Measurements from ENCODE around the gene RNU6-9.

The RNU6-9 gene

DNA sequence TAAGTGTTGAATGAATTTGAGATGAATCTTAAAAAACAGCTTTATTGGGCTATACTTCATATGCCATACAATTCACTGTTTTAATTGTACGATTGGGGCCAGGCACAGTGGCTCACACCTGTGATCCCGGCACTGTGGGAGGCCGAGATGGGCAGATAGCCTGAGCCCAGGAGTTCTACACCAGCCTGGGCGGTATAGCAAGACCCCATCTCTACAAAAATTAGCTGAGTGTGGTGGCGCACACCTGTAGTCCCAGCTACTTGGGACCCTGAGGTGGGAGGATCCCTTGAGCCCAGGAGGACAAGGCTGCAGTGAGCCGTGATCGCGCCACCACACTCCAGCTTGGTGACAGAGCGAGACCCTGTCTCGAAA lies 42.9 kb downstream of the RNU6-9 start:
- CTCF ChIA-PET, result interaction anchor here (0.8 to 7.8 kb wide), 9 partner anchors 11 to 73 kb away, joined by 3 to 35 read pairs (median 4); partner anchors contain the start of gene WDR18
- WGBS (ENCODE audit: insufficient coverage), result 98% methylated on average over 7 of the region's 10 CpGs

DNA sequence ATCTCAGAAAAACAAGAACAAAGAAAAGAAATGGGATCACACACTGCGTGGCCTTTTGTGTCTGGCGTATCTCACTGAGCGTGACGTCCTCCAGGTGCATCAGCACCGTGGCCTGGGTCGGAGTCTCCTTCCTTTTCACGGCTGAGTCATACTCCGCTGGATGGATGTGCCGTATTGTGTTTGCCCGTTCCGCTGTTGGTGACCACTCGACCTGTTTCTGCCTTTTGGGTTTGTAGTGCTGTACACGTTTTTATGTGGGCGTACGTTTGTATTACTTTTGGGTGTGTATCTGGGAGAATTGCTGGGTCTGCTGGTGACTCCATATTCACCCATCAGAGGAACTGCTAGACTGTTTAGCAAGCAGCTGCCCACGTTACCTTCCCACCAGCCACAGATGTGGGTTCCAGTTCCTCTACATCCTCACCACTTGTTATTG lies 44.0 kb downstream of the RNU6-9 start:
- Histone ChIP-seq H3K36me3 (ENCODE audit: control insufficient read depth in 4 of 4, insufficient read depth in 4 of 4, low read length in 3 of 4) (peaks cover 0 to 47% (median 5%) of the 10 kb centered on the region in 4 experiments), H3K4me1 (ENCODE audit: control extremely low read depth in 1 of 4, control insufficient read depth in 4 of 4, insufficient read depth in 4 of 4, low read length in 3 of 4) (peaks cover 0 to 66% (median 62%) of the 10 kb centered on the region in 4 experiments), H3K27me3 (replicated peaks in 2 of 5; ENCODE audit: control insufficient read depth in 4 of 5, insufficient read depth in 5 of 5, low read length in 4 of 5) (no peaks in the 10 kb centered on the region), H3K4me3 (ENCODE audit: control insufficient read depth in 1 of 7, extremely low read depth in 1 of 7, insufficient read depth in 4 of 7, low read depth in 2 of 7, low read length in 6 of 7) (no peak overlapping the region), H3K27ac (ENCODE audit: insufficient read depth in 1 of 2, low read depth in 1 of 2, low read length in 2 of 2, poor library complexity in 1 of 2, severe bottlenecking in 2 of 2) (no peak overlapping the region), H3K9me3 (ENCODE audit: control extremely low read depth in 1 of 5, control insufficient read depth in 4 of 5, insufficient read depth in 2 of 5, low read depth in 1 of 5, low read length in 4 of 5) (no peaks in the 10 kb centered on the region)
- DNase-seq, result no peak
- POLR2A ChIA-PET, result no interaction called here
- 95% methylated on average over 10 of the region's 16 CpGs for WGBS (ENCODE audit: insufficient coverage)
- CTCF ChIA-PET, result interaction anchor here (0.9 to 7.8 kb wide), 2 partner anchors 14 to 168 kb away, joined by 3 to 35 read pairs; no protein-coding TSS in a partner anchor

More for the DNA sequence above, 42.9 kb downstream of the RNU6-9 start:
- POLR2A ChIA-PET, result no interaction called here
- Histone ChIP-seq H3K4me1 (ENCODE audit: control extremely low read depth in 1 of 4, control insufficient read depth in 4 of 4, insufficient read depth in 4 of 4, low read length in 3 of 4) (peaks cover 0 to 64% (median 60%) of the 10 kb centered on the region in 4 experiments), H3K27me3 (replicated peaks in 2 of 5; ENCODE audit: control insufficient read depth in 4 of 5, insufficient read depth in 5 of 5, low read length in 4 of 5) (no peaks in the 10 kb centered on the region), H3K27ac (ENCODE audit: insufficient read depth in 1 of 2, low read depth in 1 of 2, low read length in 2 of 2, poor library complexity in 1 of 2, severe bottlenecking in 2 of 2) (no peak overlapping the region), H3K9me3 (ENCODE audit: control extremely low read depth in 1 of 5, control insufficient read depth in 4 of 5, insufficient read depth in 2 of 5, low read depth in 1 of 5, low read length in 4 of 5) (no peaks in the 10 kb centered on the region), H3K36me3 (ENCODE audit: control insufficient read depth in 4 of 4, insufficient read depth in 4 of 4, low read length in 3 of 4) (peaks cover 0 to 40% (median 5%) of the 10 kb centered on the region in 4 experiments), H3K4me3 (ENCODE audit: control insufficient read depth in 1 of 7, extremely low read depth in 1 of 7, insufficient read depth in 4 of 7, low read depth in 2 of 7, low read length in 6 of 7) (no peak overlapping the region)
- no peak for DNase-seq

DNA sequence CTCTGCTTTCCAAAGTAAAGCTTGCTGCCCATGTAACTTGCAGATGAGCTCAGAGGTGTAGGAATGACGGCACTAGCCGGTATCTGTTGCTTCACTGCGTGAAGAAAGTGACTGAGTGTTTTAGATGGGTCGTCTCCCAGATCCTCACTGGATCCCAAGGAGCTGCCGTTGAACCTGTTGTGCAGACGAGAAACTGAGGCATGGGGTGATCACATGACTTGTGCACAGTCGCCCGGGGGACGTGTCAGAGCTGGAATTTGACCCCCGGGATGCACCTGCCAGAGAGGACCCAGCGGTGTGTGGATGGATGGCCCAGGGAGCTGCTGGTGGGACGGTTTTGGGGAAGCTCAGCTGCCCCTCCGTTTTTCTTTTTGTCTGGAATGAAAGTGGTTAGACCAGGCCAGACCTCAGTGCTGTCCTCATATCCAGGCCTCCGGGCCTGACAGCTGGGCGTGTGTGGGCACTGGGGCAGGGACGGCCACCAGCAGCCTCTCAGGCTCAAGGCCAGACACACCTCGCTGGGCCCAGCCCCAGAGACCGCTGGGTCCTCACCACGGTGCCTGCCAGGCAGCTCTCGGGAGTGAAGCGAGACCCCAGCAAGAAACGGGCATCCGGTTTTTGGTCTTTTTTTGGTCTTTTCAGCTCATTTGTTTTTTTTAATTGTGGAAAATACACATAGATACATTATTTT lies 45.1 kb downstream of the RNU6-9 start:
- DNase-seq, result no peak
- H3K27me3 ChIP-seq (replicated peaks in 2 of 5; ENCODE audit: control insufficient read depth in 4 of 5, insufficient read depth in 5 of 5, low read length in 4 of 5), result no peaks in the 10 kb centered on the region
- CTCF ChIA-PET, result interaction anchor here (0.7 to 7.8 kb wide), 7 partner anchors 9 to 169 kb away, joined by 3 to 35 read pairs (median 4); no protein-coding TSS in a partner anchor
- no peak overlapping the region for H3K27ac ChIP-seq (ENCODE audit: insufficient read depth in 1 of 2, low read depth in 1 of 2, low read length in 2 of 2, poor library complexity in 1 of 2, severe bottlenecking in 2 of 2)
- no peak overlapping the region for H3K4me3 ChIP-seq (ENCODE audit: control insufficient read depth in 1 of 7, extremely low read depth in 1 of 7, insufficient read depth in 4 of 7, low read depth in 2 of 7, low read length in 6 of 7)
- POLR2A ChIA-PET, result no interaction called here
- WGBS (ENCODE audit: insufficient coverage), result 94% methylated on average over 21 of the region's 23 CpGs
- H3K4me1 ChIP-seq (ENCODE audit: control extremely low read depth in 1 of 4, control insufficient read depth in 4 of 4, insufficient read depth in 4 of 4, low read length in 3 of 4), result peaks cover 0 to 62% (median 54%) of the 10 kb centered on the region in 4 experiments
- no peaks in the 10 kb centered on the region for H3K9me3 ChIP-seq (ENCODE audit: control extremely low read depth in 1 of 5, control insufficient read depth in 4 of 5, insufficient read depth in 2 of 5, low read depth in 1 of 5, low read length in 4 of 5)
- H3K36me3 ChIP-seq (ENCODE audit: control insufficient read depth in 4 of 4, insufficient read depth in 4 of 4, low read length in 3 of 4), result peaks cover 0 to 52% (median 5%) of the 10 kb centered on the region in 4 experiments

DNA sequence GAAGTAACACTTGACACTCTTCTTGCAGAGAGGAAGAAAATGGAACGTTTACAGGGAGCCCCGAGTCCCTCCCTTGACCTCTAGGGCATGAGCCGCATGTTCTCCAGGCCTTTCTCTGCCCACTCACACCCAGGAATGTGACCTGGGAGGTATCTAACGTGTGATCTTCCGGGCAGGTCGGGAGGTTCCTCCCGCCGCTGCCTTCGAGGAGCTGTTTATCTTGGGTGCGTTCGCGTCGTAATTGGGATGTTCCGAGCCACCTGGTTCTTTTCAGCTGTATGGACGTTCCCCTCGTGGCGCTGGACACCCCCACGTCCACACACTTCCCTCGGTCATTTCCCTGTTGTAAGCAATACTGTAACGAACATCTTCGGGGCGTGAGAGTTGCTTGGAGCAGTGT lies 46.2 kb downstream of the RNU6-9 start:
- Histone ChIP-seq H3K27ac (ENCODE audit: insufficient read depth in 1 of 2, low read depth in 1 of 2, low read length in 2 of 2, poor library complexity in 1 of 2, severe bottlenecking in 2 of 2) (no peak overlapping the region), H3K4me1 (ENCODE audit: control extremely low read depth in 1 of 4, control insufficient read depth in 4 of 4, insufficient read depth in 4 of 4, low read length in 3 of 4) (peaks cover 0 to 51% (median 46%) of the 10 kb centered on the region in 4 experiments), H3K9me3 (ENCODE audit: control extremely low read depth in 1 of 5, control insufficient read depth in 4 of 5, insufficient read depth in 2 of 5, low read depth in 1 of 5, low read length in 4 of 5) (no peaks in the 10 kb centered on the region), H3K36me3 (ENCODE audit: control insufficient read depth in 4 of 4, insufficient read depth in 4 of 4, low read length in 3 of 4) (peaks cover 0 to 56% (median 8%) of the 10 kb centered on the region in 4 experiments), H3K4me3 (ENCODE audit: control insufficient read depth in 1 of 7, extremely low read depth in 1 of 7, insufficient read depth in 4 of 7, low read depth in 2 of 7, low read length in 6 of 7) (no peak overlapping the region), H3K27me3 (replicated peaks in 2 of 5; ENCODE audit: control insufficient read depth in 4 of 5, insufficient read depth in 5 of 5, low read length in 4 of 5) (no peaks in the 10 kb centered on the region)
- ChIA-PET CTCF (interaction anchor here (1.1 to 7.8 kb wide), 3 partner anchors 9 to 16 kb away, joined by 3 to 35 read pairs (median 4); no protein-coding TSS in a partner anchor), POLR2A (interaction anchor here (0.7 kb wide), 1 partner anchor 17 kb away, joined by 3 read pairs; no protein-coding TSS in a partner anchor)
- no peak for DNase-seq
- 96% methylated on average over 20 of the region's 22 CpGs for WGBS (ENCODE audit: insufficient coverage)

DNA sequence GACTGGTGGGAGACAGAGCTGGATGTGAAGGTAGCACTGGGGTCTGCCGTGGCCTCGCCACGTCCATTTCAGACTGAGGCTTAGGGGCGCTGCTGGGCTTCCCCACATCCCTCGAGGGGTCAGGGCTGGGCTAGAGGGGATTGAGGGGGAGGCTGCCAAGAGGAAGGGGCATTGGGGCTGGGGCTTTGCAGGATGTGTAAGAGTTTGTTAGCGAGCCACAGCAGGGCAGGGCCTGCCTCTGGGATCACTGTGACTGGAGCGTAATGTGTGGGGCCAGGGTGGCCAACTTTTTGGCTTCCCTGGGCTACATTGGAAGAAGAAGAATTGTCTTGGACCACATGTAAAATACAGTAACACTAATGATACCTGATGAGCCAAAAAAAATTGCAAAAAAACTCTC lies 46.6 kb downstream of the RNU6-9 start:
- H3K27ac ChIP-seq (ENCODE audit: insufficient read depth in 1 of 2, low read depth in 1 of 2, low read length in 2 of 2, poor library complexity in 1 of 2, severe bottlenecking in 2 of 2), result peak overlapping the region in 1 of 2 experiments; percentile 76
- no peak for DNase-seq
- POLR2A ChIA-PET, result no interaction called here
- 100% methylated on average over 7 of the region's 7 CpGs for WGBS (ENCODE audit: insufficient coverage)
- peaks cover 0 to 56% (median 8%) of the 10 kb centered on the region in 4 experiments for H3K36me3 ChIP-seq (ENCODE audit: control insufficient read depth in 4 of 4, insufficient read depth in 4 of 4, low read length in 3 of 4)
- no peaks in the 10 kb centered on the region for H3K27me3 ChIP-seq (replicated peaks in 2 of 5; ENCODE audit: control insufficient read depth in 4 of 5, insufficient read depth in 5 of 5, low read length in 4 of 5)
- CTCF ChIA-PET, result interaction anchor here (1.1 to 7.8 kb wide), 4 partner anchors 11 to 44 kb away, joined by 3 to 35 read pairs (median 4); partner anchors contain the start of gene WDR18
- no peak overlapping the region for H3K4me3 ChIP-seq (ENCODE audit: control insufficient read depth in 1 of 7, extremely low read depth in 1 of 7, insufficient read depth in 4 of 7, low read depth in 2 of 7, low read length in 6 of 7)
- H3K4me1 ChIP-seq (ENCODE audit: control extremely low read depth in 1 of 4, control insufficient read depth in 4 of 4, insufficient read depth in 4 of 4, low read length in 3 of 4), result peaks cover 0 to 49% (median 45%) of the 10 kb centered on the region in 4 experiments
- no peaks in the 10 kb centered on the region for H3K9me3 ChIP-seq (ENCODE audit: control extremely low read depth in 1 of 5, control insufficient read depth in 4 of 5, insufficient read depth in 2 of 5, low read depth in 1 of 5, low read length in 4 of 5)

DNA sequence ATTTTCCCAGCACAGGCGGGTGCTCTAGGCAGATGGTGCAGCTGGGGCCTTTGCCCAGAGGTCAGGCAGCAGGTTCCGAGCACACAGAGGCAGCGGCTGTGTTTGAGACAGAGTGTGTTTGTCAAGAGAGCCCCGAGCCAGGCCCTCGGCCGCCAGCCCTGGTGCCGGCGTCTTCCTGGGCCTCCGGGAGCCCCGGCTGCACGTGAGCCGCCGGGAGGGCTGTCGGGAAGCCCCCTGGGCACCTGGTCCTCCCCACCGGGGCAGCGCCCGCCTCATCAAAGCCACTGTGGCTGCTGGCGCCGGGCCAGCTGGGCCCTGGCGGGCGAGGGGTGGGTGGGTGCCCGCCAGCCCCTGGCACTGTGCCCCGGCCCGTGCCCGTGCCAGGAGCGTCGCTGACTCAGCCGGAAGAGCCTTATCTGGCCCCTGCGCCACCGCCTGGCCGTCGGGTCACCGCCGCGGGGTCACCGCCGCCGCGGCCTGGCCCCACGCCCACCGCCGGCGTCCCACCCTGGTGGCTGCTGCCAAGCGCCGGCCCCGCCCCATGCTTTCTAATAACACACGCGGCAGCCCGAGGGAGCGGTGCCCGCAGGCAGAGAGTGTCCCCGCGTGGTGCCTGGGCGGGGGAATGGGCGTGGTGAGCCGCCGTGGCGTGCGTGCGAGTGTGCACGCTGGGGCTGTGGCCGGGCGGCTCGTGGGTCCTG lies 47.5 kb downstream of the RNU6-9 start:
- no peaks in the 10 kb centered on the region for H3K9me3 ChIP-seq (ENCODE audit: control extremely low read depth in 1 of 5, control insufficient read depth in 4 of 5, insufficient read depth in 2 of 5, low read depth in 1 of 5, low read length in 4 of 5)
- peaks cover 0 to 49% (median 45%) of the 10 kb centered on the region in 4 experiments for H3K4me1 ChIP-seq (ENCODE audit: control extremely low read depth in 1 of 4, control insufficient read depth in 4 of 4, insufficient read depth in 4 of 4, low read length in 3 of 4)
- peak overlapping the region; percentile 46 to 76 for H3K27ac ChIP-seq (ENCODE audit: insufficient read depth in 1 of 2, low read depth in 1 of 2, low read length in 2 of 2, poor library complexity in 1 of 2, severe bottlenecking in 2 of 2)
- H3K4me3 ChIP-seq (ENCODE audit: control insufficient read depth in 1 of 7, extremely low read depth in 1 of 7, insufficient read depth in 4 of 7, low read depth in 2 of 7, low read length in 6 of 7), result peak overlapping the region in 4 of 7 experiments; percentile 38 to 67 (median 58)
- CTCF ChIA-PET, result interaction anchor here (1.0 to 7.8 kb wide), 4 partner anchors 17 to 43 kb away, joined by 3 to 35 read pairs (median 4); partner anchors contain the start of gene WDR18
- H3K27me3 ChIP-seq (replicated peaks in 2 of 5; ENCODE audit: control insufficient read depth in 4 of 5, insufficient read depth in 5 of 5, low read length in 4 of 5), result no peaks in the 10 kb centered on the region
- H3K36me3 ChIP-seq (ENCODE audit: control insufficient read depth in 4 of 4, insufficient read depth in 4 of 4, low read length in 3 of 4), result peaks cover 0 to 56% (median 8%) of the 10 kb centered on the region in 4 experiments
- WGBS (ENCODE audit: insufficient coverage), result 4% methylated on average over 59 of the region's 64 CpGs
- peak; percentile 90 to 96 (median 94) for DNase-seq
- POLR2A ChIA-PET, result interaction anchor here (1.5 kb wide), 1 partner anchor 16 kb away, joined by 5 read pairs; no protein-coding TSS in a partner anchor
